GM18868 (cell line): ENCODE results near the gene HIVEP2.

Source experiments
- ATAC-seq: cut with Tn5 transposase; IDR thresholded peaks from one replicate; pipeline ENCODE4 v1.9.1; 2021; ENCODE audit warnings: mild to moderate bottlenecking, moderate library complexity; ENCODE audit not compliant: unreplicated experiment

Gene HIVEP2

GRCh38 chr6:142892254-142893021, 52.5 kb downstream of the HIVEP2 start:
- ATAC-seq: no peak

GRCh38 chr6:142891454-142891853, 53.5 kb downstream of the HIVEP2 start:
- no peak for ATAC-seq

- ATAC-seq: no peak
Measured at GRCh38 chr6:142888456-142888855, 56.5 kb downstream of the HIVEP2 start.

- ATAC-seq: no peak
Measured at GRCh38 chr6:142887517-142887916, 57.5 kb downstream of the HIVEP2 start.

GRCh38 chr6:142886431-142887170, 58.4 kb downstream of the HIVEP2 start:
- ATAC-seq: peak; percentile 61

GRCh38 chr6:142885182-142885867, 59.7 kb downstream of the HIVEP2 start:
- ATAC-seq: peak; percentile 79

GRCh38 chr6:142884214-142885035, 60.6 kb downstream of the HIVEP2 start:
- ATAC-seq: no peak

- no peak for ATAC-seq
Measured at GRCh38 chr6:142883011-142883410, 62.0 kb downstream of the HIVEP2 start.

- no peak for ATAC-seq
Measured at GRCh38 chr6:142881761-142882160, 63.2 kb downstream of the HIVEP2 start.

GRCh38 chr6:142881290-142881689, 63.7 kb downstream of the HIVEP2 start:
- ATAC-seq: no peak

GRCh38 chr6:142880201-142880600, 64.8 kb downstream of the HIVEP2 start:
- ATAC-seq: no peak

- no peak for ATAC-seq
Measured at GRCh38 chr6:142879527-142879926, 65.4 kb downstream of the HIVEP2 start.

- no peak for ATAC-seq
Measured at GRCh38 chr6:142879076-142879475, 65.9 kb downstream of the HIVEP2 start.

GRCh38 chr6:142878407-142878806, 66.6 kb downstream of the HIVEP2 start:
- ATAC-seq: no peak

- peak; percentile 24 for ATAC-seq
Measured at GRCh38 chr6:142874676-142875075, 70.3 kb downstream of the HIVEP2 start.

GRCh38 chr6:142872376-142872775, 72.6 kb downstream of the HIVEP2 start:
- no peak for ATAC-seq

- ATAC-seq: peak; percentile 91
Measured at GRCh38 chr6:142871910-142872331, 73.1 kb downstream of the HIVEP2 start.

GRCh38 chr6:142870787-142871415, 74.1 kb downstream of the HIVEP2 start:
- ATAC-seq: no peak

GRCh38 chr6:142868917-142869316, 76.1 kb downstream of the HIVEP2 start:
- ATAC-seq: no peak
